SHP77 treated with DMSO at 0.1 percent for 48 hours (cell line): Measurements from ENCODE around the gene PEMT.
"Not testable (repeated sequence)": the region's sequence is repeated elsewhere in the genome, so short reads cannot be mapped to it uniquely, and the experiment has no call there.

Source experiments
- DNase-seq: peaks from one replicate; lab custom pipeline; 2025; lab: John Stamatoyannopoulos, UW

Gene PEMT

DNA sequence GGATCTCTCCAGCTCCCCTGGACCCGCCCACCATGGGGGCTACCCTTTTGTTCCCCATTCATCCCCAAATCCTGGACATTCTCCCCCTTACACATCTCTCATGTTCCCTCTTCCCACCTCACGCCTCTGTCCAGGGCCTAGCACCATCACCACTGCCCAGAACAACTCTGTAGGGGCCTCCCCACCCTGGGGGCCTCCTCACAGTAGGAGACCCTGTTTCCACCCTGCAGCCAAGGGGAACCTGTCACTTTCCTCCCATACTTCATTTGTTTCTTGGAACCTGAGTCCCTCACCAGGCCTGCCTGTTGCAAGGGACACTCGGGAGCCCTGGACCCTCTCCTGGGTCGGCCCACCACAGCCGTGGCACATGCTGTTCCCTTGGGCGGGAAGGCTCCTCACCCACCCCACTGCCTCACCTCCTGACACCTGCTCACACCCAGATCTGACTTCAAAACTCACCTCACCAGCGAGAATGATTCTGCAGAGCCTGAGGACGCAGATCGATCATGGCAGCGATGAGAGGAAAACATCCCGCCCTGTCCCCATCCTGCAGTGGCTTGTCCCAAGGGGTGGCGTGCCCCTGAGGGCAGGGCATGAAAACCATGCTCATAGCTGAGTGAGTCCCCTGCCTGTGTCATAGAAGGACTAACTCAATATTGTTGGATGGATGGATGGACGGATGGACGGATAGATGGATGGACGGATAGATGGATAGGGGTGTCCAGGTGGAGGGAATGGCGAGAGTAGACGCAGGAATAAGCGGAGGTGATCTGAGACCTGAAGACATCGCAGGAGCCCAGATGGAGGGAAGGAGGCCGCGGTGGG lies 88.6 kb downstream of the PEMT start:
- DNase-seq: no peak

DNA sequence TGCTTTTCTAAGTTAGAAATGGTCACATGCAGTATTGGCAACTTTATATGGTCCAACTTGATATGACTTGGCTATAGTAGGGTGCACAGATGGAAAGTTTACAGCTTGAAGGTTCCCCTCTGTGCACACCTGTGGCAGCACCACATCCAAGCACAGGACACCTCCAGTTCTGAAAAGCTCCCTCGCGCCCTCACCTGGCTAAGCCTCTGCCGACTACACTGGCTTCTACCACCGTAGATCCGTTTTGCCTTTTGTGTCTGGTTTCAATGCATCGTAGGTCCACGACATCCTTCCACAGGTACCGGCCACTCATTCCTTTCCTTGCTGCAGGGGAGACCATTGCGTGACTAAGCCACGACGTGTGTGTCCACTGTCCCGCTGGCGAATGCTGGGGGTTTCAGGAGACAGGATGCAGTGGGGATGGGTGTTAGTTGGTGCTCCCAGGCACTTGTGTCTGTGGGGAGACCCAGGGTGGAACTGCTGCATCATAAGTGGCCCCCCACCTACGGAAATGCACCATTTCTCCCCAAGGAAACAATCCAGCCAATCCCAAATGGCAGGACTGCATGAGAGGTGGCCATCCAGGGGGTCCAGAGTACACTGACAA lies 90.4 kb downstream of the PEMT start:
- DNase-seq: no peak

DNA sequence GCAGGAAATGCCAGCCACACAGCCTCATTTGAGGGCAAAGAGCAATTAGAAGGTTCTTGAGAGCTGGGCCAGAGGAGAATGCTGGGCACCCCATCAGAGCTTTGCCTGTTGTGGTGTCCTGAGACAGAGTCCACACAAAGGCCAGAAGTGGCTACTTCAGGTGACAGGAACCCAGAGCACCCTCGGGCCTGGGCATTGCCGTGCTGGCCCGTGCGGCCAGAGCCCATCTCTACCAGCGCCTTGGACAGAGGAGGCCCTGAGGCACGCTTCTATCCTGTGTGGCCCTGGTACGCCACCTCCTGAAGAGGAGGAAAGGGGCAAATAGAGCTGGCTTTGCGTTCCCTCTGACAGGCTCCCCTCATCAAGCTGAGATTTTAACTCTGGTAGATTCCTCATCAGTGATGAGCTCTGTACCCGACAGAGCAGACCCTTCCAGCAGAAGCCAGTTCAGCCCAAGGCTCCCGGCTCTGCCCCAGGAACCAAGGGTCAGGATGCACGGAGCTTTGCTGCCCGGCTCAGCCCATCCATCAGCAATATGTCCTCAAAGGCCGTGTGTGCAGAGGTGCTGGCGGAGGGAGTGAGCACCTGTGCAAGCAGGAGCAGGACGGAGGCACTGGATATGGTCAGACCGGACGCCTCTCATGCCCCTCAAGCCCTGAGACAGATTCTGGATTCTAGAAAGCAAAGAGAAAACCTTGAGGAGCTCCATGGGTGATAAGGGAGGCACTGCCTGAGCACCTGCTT lies 91.9 kb downstream of the PEMT start:
- DNase-seq: peak; percentile 33

DNA sequence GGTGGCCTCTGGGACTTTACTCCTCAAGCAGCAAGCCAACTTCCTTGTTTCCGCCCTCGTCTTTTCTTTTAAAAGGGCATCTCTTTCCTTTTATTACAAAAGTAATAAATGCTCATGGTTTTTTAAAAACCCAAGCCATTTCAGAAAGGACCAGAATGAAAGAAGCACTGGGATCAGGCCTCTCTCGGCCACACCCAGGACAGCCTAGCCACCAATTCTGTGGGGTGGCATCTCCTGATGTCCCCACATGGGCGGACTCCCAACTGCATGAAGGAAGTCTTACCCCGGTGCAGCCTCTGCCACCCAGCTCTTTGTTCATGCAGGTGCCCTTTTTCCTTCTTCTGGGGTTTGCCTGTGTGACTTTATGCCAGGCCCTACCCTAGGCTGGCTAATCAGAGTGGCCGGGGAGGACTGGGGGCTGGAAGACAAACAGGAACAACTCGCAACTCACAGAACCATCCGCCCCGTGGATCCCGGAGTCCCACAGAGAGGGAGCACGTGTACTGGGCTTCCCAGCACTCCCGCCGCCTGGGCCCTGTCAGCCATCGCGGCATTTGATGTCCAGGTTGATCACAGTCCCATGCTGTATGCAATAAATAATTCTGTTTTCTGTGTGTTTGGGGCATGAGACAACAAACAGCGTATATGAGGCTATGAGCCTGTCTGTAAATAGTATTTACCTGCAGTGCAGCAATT lies 92.8 kb downstream of the PEMT start:
- no peak for DNase-seq

DNA sequence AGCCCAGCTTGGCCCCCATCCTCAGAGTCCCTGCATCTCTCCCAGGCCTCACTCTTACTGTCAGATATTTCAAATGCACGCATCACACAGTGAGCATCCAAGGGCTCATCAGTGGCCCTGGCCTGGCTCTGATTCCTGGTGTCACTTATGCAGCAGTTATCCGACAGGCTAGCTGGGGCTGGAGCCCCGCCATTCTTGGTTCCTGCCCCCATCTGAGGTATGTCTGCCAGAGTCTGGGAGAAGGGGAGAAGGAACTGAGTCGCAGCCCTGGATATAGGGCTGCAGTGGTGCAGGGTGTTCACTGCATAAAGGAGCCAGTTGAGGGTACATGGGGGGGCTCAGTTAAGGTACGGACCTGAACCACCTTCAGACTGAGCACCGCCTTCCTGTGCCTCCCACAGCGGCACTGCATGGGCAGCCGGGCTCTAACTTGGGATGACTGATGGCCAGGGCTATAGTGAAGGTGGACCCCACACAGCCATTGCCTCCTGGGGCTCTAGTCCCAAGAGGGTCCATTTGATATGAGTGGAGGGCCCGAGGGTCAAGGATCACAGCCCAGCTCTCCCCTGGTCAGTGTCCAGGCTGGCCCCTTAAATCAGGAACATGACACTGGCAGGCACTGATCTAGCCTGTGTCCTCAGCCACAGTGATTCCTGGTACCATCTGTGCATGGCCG lies 93.5 kb downstream of the PEMT start:
- no peak for DNase-seq

DNA sequence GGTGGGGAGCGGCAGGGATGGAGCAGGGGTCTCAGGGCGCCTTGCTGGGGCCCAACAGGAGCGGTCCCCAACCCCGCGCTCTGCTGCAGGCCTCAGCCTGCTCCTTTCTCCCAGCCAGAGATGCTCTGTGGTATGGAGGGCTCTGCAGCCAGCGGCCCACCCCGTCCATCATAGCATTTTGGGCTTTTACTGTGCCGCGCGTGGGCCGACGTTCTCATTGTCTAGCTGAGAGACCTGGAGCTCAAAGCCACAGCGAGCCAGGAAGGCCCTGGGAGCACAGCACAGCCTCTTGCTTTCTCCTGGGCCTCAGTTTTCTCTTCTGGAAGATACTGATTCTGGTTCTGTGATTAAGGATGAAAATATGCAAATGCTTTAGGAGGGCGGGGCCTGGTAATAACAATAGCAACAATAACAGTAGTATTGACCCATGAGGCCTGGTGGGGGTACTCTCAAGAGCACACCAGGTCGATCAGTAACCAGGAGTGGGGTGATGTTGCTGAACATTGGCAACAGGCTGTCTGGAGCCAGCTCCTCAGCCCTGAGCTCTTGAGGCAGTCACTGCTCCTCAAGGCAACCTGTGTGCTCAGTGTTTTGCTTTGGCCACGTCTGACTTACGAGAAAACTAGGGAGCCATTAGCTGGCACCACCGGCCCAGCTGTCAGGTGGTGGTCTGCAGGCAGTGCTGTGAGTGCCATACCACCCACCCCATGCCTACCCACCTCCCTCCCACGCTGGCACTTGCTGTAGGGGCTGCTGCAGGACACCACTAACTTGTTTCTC lies 94.3 kb downstream of the PEMT start:
- no peak for DNase-seq

DNA sequence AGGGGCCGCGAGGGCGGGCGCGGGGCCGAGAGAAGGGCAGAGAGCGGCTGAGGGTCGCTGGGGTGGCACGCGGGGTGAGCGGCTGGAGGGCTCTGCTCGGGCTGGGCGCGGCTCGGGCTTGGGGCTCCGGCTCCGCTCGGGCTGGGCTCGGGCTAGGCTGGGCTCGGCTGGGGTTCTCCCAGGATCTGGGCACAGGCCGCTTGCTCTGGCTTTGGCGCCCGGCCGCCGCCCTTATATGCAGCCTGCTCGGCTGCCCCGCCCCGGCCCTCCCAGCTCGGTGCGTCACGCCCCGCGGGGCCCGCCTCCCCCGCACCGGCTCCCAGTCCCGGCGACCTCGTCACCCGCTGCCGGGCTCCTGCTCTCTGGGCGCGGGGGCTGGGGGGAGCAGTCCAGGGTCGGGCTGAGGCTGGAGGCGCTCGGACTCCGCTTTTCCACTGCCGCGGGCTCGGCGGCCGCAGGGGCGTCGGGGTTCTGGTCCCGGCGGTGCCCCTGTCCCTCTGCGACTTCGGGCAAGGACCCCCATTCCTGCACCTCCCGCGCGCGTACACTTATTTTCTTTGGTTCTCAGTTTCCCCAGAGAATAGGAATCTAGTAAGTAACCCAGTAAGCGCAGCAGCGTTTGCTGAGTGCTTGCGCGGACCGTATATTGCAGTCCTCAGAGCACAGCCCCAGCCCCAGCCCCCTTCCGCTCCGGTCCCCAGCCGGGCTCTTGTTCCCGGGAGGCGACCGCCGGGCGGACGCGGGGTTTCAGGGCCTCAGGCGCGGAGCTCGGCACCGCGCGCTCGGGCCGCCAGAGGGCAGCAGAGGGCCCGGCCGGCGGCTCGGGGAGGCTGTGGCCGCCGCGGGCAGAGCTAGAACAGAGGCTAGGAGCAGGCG lies 95.1 kb downstream of the PEMT start, which contains the start of gene RASD1:
RASD1 (minus strand) TSS at position 207 of the 876 bp plus-strand sequence. CDS start 214 bp downstream, outside the sequence.
- peak; percentile 92 for DNase-seq

DNA sequence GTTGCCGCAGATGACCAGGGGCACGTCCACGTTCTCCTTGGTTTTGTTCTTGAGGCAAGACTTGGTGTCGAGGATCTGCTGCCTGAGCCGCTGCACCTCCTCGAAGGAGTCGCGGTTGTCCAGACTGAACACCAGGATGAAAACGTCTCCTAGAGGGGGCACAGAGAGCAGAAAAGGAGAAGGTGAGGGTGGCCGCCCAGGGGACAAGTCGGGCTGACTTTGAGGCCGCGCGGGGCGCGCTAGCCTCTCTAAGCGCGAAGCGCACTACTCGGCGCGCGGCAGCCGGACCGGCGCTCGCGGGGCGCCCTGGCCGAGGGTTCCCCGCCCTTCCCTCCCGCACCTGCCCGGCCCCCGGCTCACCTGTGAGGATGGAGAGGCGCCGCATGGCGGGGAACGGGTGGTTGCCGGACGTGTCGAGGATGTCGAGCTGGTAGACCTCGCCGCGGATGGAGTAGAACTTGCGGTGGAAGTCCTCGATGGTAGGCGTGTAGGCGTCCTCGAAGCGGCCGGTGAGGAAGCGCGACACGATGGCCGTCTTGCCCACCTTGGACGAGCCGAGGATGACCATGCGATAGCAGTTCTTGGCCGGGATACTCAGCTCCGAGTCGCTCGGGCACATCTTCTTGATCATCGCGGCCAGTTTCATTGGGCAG lies 95.8 kb downstream of the PEMT start:
- DNase-seq: no peak

DNA sequence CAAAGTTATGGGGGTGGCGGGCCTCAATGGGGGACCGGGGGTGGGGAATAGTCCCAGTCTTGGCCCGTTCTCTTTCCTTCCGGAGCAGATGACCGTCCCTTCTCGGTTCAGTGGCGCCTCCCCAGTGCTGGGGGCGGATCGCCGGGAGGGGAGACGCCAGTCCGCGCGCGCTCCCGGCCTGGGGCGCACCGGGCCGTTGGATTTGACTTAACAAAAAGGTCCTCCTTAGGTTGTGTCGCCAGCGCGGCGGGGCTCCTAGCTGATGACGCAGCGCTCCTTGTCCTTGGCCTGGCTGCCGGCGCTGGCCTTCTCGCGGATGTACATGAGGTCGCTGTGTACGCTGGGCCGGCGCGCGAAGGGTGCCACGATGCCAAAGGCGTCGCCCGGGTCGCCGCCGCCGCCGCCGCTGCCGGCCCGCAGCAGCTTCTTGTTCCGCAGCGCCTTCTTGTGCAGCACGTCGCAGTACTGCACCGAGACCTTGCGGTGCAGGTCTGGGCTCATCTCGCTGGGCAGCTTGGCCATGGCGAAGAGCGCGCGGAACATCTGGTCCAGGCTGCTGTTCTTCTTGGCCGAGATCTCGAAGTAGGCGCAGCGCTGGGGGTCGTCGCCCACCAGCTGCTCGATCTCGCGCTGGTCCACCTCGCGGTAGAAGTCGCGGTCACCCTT lies 96.5 kb downstream of the PEMT start:
- DNase-seq: peak; percentile 70

DNA sequence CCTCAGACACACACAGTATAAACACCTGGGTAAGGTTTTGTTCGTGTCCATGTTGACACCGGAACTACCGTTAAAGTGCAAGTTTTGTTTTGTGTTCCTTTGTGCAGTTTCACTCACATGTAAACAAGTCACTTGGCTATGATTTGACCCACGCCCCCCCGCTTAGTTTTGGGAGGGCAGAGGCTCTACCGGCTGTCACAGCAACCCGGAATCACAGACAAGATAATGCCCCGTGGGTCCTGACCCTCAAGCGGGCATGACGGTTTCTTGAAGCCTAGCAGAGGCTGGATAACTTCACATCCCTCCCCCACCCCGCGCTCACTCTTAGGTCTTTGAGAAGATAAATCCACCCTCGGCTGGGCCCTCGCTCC lies 97.0 kb downstream of the PEMT start:
- no peak for DNase-seq

DNA sequence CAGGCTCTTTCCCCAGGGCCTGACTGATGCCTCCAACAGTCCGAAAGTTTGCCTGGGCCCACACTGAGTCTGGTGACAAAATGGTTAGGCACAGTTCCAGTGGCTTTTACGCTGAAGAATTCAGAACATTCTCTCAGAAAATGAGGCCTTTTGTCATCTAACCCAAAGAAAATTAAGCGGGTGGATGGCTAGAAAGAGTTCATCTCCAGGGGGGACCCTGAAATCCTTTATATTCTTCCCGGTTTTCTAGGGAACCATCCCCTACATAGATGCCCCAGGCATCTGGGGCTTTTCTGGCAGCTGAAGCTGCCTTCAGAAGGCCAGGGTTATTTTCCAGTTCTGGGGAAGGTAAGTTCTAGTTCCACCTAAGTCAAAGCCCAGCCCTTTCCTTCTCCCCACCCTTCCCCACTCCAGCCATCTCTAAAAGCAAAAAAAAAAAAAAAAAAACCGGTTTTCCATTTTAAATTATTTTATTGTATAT lies 97.5 kb downstream of the PEMT start:
- DNase-seq: no peak

DNA sequence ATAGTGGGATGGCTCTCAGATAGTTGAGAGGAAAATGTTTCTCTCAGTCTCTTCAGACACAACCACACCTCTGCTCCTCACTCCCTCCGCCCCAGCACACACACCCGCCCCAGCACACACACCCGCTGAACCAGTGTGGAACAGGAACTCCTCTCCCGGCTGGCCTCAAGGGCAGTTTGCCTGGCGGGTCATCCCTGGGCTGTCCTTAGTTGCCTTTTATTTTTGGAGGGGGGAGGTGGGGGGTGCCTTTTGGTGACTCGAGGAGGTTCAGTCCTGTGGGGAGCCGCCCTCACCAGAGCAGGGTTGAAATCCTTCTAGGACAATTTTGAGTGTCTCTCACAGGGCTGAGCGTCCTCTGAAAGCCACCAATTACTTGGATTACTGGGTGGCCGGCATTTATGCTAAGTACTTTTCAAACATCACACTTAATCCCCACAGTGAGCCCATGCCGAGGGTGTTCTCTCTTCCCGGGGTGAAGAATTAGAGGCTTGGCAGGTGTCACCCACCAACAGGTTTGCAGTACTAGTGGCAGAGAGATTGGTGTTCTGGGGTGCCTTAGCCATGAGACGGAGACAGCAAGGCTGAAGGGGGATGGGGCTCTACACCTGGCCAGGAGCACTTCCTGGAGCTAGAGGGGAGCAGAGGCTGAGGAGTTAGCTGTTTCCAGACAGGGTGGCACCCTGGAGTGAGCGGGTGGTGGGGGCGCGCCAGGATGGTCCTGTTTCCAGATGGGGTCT lies 98.1 kb downstream of the PEMT start:
- no peak for DNase-seq

DNA sequence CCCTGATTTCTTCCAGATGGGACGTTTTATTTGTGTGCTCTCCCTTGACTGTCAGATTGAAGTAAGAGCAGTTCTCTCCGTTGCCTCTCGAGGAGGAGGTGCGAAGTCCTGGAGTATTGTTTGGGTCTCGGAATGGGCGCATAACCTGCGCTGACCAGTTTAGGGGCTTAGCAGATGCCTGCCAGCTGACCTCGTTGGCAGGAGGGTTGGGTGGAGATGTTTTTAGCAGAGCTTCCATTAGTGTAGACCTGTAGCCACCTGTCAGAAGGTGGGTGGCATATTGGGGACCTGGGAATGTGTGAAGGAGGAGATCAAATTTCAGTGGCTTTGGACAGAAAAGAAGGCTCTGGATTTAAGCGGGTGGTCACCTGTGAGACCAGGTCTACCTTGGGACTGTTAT lies 98.9 kb downstream of the PEMT start:
- DNase-seq: no peak

DNA sequence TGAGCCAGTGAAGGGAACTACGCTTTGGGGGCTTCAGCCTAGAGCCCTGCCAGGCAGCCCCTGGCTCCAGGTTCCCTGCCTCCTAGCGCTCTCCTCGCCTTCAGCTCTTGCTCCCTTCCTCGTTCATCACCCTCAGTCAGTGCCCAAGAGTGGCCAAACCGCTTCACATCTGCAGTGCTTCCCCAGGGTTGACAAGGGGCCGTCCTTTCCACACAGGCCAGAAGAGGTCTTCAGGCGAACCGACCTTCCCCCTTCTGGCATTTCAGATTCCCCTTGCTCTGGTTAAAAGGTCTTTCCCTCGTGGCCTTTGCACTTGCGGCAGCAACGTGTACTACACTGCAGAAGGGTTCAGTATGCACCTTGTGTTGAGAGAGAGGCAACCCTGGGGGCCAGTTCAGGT lies 99.4 kb downstream of the PEMT start:
- DNase-seq: no peak

DNA sequence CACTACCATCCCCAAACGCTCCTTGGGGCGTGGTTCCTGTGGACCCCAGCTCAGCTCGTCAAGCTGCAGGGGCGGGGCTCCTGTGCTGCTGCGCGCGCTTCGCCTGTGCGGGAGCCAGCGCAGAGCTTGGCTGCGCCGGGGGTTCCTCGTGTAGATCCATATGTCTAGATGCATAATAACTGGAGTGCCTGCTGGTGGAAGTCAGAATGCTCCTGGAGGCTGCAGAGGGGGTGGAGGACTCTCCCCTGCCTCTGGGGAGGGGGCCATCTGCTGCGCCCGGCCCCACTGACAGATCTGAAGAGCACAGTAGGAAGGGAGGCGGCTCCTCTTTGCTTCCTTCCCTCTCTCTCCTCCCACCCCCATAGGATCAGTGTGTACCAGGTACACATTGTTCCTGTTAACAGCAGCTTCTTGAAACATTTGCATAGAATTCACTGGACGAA lies 99.9 kb downstream of the PEMT start:
- no peak for DNase-seq

DNA sequence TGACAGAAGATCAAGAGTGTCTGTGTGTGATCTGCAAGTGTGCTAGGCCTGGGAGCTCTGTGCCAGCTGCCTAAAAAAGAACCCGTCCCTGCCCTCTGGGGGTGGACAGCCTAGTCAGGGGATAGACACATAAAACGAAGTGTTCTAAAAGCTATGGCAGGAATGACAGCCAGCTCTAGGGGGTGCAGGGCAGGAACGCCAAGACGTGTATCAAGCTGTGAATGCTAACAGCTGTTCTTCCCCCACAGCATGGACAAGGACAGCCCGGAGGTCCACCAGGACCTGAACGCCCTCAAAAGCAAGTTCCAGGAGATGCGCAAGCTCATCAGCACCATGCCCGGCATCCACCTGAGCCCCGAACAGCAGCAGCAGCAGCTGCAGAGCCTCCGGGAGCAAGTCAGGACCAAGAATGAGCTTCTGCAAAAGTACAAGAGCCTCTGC lies 100.5 kb downstream of the PEMT start:
- DNase-seq: no peak

DNA sequence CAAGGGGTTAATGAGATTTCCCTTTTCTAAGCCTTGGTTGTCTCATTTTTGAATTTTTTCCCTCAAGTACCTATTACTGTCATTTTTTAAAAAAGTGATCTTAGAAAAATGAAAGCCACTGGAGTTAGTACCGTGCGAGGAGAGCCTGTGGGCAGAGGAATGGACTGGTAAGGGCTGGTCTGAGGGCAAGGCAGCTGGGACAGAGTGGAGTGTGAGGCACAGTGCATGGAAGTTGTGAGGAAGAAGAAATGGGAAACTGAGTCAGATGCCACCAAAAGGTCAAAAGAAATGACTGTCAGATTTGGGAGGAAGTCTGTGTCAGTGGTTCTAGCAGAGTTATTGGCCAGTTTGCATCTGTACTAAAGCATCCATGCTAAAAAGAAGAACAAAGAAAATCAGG lies 103.5 kb downstream of the PEMT start:
- DNase-seq: no peak

DNA sequence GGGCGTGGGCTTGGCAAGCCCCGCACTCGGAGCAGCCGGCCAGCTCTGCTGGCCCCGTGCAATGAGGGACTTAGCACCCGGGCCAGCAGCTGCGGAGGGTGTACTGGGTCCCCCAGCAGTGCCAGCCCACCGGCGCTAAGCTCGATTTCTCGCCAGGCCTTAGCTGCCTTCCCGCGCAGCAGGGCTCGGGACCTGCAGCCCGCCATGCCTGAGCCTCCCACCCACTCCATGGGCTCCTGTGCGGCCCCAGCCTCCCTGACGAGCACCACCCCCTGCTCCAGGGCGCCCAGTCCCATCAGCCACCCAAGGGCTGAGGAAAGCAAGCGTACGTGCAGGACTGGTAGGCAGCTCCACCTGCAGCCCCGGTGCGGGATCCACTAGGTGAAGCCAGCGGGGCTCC lies 105.1 kb downstream of the PEMT start:
- DNase-seq: not testable (repeated sequence)
